Dermis microvascular lymphatic vessel endothelial cell (primary cell): ENCODE measurements around the gene BRINP2. TPM values are rescaled to one million over a fixed set of nuclear protein-coding genes. Genes with fewer than 3 reads are reported as not detected.
A peak's percentile ranks its signal among the peaks of the same experiment; 100 is the strongest.

Source experiments
- DNase-seq, 2 donors: peaks; one replicate each; pipeline versions ENCODE4 v3.0.0 to v3.0.0-alpha.2; 2010; ENCODE audit warnings: low read depth in 2 of 2
- total RNA-seq: library from RNA; depleted of rRNA; stranded (reverse); fragments of >200 nt; gene quantifications from 2 replicates; pipeline ENCODE4 v1.2.1, GENCODE V29; 2014

BRINP2 gene
- total RNA-seq, 1 donor from 2014 or later: not detected

- no peak for DNase-seq
These were observed 52.6 kb downstream of the BRINP2 start for GRCh38 chr1:177223359-177223758.

- DNase-seq: no peak
These were observed 57.4 kb downstream of the BRINP2 start for GRCh38 chr1:177227978-177228692.

- no peak for DNase-seq
These were observed 57.9 kb downstream of the BRINP2 start for GRCh38 chr1:177228693-177229065.

- no peak for DNase-seq
These were observed 59.0 kb downstream of the BRINP2 start for GRCh38 chr1:177229781-177230180.

GRCh38 chr1:177230228-177231016 is 59.7 kb downstream of the BRINP2 start:
- DNase-seq: no peak

GRCh38 chr1:177235350-177235749 is 64.6 kb downstream of the BRINP2 start:
- DNase-seq: no peak

GRCh38 chr1:177236962-177237361 is 66.2 kb downstream of the BRINP2 start:
- DNase-seq: no peak

- no peak for DNase-seq
These were observed 68.2 kb downstream of the BRINP2 start for GRCh38 chr1:177238967-177239366.

GRCh38 chr1:177239792-177240191 is 69.0 kb downstream of the BRINP2 start:
- no peak for DNase-seq

GRCh38 chr1:177243773-177244172 is 73.0 kb downstream of the BRINP2 start:
- no peak for DNase-seq

GRCh38 chr1:177246710-177247580 is 76.2 kb downstream of the BRINP2 start:
- no peak for DNase-seq

GRCh38 chr1:177247623-177248176 is 76.9 kb downstream of the BRINP2 start:
- DNase-seq: no peak

GRCh38 chr1:177248258-177248657 is 77.5 kb downstream of the BRINP2 start:
- no peak for DNase-seq

- no peak for DNase-seq
These were observed 78.5 kb downstream of the BRINP2 start for GRCh38 chr1:177249231-177249630.

- DNase-seq: no peak
These were observed 82.1 kb downstream of the BRINP2 start for GRCh38 chr1:177252877-177253276.

GRCh38 chr1:177255411-177255810 is 84.7 kb downstream of the BRINP2 start:
- DNase-seq: no peak

- DNase-seq: peak; percentile 17 to 19
These were observed 85.7 kb downstream of the BRINP2 start for GRCh38 chr1:177256153-177257075.

- DNase-seq: no peak
These were observed 86.4 kb downstream of the BRINP2 start for GRCh38 chr1:177257128-177257527.

- no peak for DNase-seq
These were observed 86.8 kb downstream of the BRINP2 start for GRCh38 chr1:177257576-177257975.

GRCh38 chr1:177270863-177271262 is 100.1 kb downstream of the BRINP2 start:
- no peak for DNase-seq

GRCh38 chr1:177273141-177273540 is 102.4 kb downstream of the BRINP2 start:
- DNase-seq: no peak
